ENCODE data around the gene JAML. TPM values are rescaled to one million over a fixed set of nuclear protein-coding genes. Genes with fewer than 3 reads are reported as not detected.

The JAML gene
- total and polyA plus RNA-seq, 2 of the 13 experiments (the other 11 are each of a cell fraction or from before 2014, with no cell fraction given) = 2.0 to 3.3 TPM

DNA sequence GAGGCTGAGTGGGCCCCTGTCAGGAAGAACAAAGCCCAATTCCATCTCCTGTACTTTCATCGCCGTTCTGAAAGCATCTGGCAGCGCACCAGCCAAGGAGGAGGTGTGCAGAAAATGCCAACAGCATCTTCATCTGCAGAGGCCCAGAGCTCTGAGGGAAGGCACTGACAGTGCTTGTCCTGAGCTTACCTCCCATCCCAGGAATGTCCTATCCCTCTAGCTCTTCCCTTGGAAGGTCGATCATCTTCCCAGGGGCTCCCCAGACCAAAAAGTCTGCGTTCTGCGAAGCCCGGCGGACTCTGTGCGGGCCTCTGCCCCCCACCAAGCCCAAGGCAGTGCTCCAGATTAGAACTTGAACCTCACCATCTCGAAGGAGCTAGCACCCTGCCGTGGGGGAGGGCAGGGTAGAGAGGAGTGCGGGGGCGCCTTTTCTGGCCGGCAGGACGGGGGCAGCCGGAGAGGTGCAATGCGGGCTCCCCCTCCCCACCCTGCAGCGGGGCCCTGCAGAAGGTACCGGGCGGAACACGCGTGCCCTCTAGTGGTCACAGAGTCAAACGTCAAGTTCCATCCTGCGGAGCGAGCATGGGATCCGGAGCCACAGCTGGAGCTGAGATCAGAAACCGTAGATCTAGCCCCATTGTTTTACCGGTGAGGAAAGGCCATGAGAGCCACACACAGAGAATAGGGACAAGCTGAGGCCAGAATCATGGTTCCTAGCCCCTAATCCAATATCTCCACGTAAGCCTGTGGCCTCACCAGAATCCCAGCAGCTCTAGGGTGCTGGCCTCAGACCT lies 53.3 kb downstream of the JAML start (continued):
- TF ChIP-seq, protein P1, sequence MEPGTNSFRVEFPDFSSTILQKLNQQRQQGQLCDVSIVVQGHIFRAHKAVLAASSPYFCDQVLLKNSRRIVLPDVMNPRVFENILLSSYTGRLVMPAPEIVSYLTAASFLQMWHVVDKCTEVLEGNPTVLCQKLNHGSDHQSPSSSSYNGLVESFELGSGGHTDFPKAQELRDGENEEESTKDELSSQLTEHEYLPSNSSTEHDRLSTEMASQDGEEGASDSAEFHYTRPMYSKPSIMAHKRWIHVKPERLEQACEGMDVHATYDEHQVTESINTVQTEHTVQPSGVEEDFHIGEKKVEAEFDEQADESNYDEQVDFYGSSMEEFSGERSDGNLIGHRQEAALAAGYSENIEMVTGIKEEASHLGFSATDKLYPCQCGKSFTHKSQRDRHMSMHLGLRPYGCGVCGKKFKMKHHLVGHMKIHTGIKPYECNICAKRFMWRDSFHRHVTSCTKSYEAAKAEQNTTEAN (CRISPR knock-in tag; conservative IDR thresholded peaks at IDR 0.05) = no peak
- TF ChIP-seq GATA4 (IDR thresholded peaks at IDR 0.05; ENCODE audit: borderline replicate concordance, low read depth) = no peak
- no peak for TF ChIP-seq MIER3 (CRISPR knock-in tag; IDR thresholded peaks at IDR 0.05; ENCODE audit: borderline replicate concordance)
- TF ChIP-seq ZNF619 (CRISPR knock-in tag; IDR thresholded peaks at IDR 0.05) = no peak
- TF ChIP-seq, protein P2, sequence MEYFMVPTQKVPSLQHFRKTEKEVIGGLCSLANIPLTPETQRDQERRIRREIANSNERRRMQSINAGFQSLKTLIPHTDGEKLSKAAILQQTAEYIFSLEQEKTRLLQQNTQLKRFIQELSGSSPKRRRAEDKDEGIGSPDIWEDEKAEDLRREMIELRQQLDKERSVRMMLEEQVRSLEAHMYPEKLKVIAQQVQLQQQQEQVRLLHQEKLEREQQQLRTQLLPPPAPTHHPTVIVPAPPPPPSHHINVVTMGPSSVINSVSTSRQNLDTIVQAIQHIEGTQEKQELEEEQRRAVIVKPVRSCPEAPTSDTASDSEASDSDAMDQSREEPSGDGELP (IDR thresholded peaks at IDR 0.05; ENCODE audit: borderline replicate concordance, low read depth) = 0 out of 2 replicates have a peak, but pooled peaks have one; percentile 36
- no peak for TF ChIP-seq ZNF678 (CRISPR knock-in tag; IDR thresholded peaks at IDR 0.05)
- no peak for TF ChIP-seq KAT7 (CRISPR knock-in tag; IDR thresholded peaks at IDR 0.05; ENCODE audit: borderline replicate concordance)
- TF ChIP-seq SOX6 (IDR thresholded peaks at IDR 0.05) = no peak
- no peak for TF ChIP-seq SOX6 (CRISPR knock-in tag; IDR thresholded peaks at IDR 0.05)
- TF ChIP-seq, protein P3, sequence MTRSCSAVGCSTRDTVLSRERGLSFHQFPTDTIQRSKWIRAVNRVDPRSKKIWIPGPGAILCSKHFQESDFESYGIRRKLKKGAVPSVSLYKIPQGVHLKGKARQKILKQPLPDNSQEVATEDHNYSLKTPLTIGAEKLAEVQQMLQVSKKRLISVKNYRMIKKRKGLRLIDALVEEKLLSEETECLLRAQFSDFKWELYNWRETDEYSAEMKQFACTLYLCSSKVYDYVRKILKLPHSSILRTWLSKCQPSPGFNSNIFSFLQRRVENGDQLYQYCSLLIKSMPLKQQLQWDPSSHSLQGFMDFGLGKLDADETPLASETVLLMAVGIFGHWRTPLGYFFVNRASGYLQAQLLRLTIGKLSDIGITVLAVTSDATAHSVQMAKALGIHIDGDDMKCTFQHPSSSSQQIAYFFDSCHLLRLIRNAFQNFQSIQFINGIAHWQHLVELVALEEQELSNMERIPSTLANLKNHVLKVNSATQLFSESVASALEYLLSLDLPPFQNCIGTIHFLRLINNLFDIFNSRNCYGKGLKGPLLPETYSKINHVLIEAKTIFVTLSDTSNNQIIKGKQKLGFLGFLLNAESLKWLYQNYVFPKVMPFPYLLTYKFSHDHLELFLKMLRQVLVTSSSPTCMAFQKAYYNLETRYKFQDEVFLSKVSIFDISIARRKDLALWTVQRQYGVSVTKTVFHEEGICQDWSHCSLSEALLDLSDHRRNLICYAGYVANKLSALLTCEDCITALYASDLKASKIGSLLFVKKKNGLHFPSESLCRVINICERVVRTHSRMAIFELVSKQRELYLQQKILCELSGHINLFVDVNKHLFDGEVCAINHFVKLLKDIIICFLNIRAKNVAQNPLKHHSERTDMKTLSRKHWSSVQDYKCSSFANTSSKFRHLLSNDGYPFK (CRISPR knock-in tag; IDR thresholded peaks at IDR 0.05; ENCODE audit: borderline replicate concordance) = no peak
- TF ChIP-seq, protein P4, sequence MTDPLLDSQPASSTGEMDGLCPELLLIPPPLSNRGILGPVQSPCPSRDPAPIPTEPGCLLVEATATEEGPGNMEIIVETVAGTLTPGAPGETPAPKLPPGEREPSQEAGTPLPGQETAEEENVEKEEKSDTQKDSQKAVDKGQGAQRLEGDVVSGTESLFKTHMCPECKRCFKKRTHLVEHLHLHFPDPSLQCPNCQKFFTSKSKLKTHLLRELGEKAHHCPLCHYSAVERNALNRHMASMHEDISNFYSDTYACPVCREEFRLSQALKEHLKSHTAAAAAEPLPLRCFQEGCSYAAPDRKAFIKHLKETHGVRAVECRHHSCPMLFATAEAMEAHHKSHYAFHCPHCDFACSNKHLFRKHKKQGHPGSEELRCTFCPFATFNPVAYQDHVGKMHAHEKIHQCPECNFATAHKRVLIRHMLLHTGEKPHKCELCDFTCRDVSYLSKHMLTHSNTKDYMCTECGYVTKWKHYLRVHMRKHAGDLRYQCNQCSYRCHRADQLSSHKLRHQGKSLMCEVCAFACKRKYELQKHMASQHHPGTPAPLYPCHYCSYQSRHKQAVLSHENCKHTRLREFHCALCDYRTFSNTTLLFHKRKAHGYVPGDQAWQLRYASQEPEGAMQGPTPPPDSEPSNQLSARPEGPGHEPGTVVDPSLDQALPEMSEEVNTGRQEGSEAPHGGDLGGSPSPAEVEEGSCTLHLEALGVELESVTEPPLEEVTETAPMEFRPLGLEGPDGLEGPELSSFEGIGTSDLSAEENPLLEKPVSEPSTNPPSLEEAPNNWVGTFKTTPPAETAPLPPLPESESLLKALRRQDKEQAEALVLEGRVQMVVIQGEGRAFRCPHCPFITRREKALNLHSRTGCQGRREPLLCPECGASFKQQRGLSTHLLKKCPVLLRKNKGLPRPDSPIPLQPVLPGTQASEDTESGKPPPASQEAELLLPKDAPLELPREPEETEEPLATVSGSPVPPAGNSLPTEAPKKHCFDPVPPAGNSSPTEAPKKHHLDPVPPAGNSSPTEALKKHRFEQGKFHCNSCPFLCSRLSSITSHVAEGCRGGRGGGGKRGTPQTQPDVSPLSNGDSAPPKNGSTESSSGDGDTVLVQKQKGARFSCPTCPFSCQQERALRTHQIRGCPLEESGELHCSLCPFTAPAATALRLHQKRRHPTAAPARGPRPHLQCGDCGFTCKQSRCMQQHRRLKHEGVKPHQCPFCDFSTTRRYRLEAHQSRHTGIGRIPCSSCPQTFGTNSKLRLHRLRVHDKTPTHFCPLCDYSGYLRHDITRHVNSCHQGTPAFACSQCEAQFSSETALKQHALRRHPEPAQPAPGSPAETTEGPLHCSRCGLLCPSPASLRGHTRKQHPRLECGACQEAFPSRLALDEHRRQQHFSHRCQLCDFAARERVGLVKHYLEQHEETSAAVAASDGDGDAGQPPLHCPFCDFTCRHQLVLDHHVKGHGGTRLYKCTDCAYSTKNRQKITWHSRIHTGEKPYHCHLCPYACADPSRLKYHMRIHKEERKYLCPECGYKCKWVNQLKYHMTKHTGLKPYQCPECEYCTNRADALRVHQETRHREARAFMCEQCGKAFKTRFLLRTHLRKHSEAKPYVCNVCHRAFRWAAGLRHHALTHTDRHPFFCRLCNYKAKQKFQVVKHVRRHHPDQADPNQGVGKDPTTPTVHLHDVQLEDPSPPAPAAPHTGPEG (CRISPR knock-in tag; IDR thresholded peaks at IDR 0.05) = no peak; the same call in 1 of the 2 replicates
- TF ChIP-seq, protein P5, sequence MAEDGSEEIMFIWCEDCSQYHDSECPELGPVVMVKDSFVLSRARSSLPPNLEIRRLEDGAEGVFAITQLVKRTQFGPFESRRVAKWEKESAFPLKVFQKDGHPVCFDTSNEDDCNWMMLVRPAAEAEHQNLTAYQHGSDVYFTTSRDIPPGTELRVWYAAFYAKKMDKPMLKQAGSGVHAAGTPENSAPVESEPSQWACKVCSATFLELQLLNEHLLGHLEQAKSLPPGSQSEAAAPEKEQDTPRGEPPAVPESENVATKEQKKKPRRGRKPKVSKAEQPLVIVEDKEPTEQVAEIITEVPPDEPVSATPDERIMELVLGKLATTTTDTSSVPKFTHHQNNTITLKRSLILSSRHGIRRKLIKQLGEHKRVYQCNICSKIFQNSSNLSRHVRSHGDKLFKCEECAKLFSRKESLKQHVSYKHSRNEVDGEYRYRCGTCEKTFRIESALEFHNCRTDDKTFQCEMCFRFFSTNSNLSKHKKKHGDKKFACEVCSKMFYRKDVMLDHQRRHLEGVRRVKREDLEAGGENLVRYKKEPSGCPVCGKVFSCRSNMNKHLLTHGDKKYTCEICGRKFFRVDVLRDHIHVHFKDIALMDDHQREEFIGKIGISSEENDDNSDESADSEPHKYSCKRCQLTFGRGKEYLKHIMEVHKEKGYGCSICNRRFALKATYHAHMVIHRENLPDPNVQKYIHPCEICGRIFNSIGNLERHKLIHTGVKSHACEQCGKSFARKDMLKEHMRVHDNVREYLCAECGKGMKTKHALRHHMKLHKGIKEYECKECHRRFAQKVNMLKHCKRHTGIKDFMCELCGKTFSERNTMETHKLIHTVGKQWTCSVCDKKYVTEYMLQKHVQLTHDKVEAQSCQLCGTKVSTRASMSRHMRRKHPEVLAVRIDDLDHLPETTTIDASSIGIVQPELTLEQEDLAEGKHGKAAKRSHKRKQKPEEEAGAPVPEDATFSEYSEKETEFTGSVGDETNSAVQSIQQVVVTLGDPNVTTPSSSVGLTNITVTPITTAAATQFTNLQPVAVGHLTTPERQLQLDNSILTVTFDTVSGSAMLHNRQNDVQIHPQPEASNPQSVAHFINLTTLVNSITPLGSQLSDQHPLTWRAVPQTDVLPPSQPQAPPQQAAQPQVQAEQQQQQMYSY (CRISPR knock-in tag; IDR thresholded peaks at IDR 0.05) = no peak
- TF ChIP-seq AGO1 (IDR thresholded peaks at IDR 0.05; ENCODE audit: low read depth, low read length, poor library complexity, severe bottlenecking) = no peak
- no peak for TF ChIP-seq JUND (CRISPR knock-in tag; IDR thresholded peaks at IDR 0.05)
